OCI-LY1 (cell line): ENCODE measurements around the gene SHC3.

ENCODE experiments used
- H2AFZ ChIP-seq: fragments of 200-600 bp; sonication (generic), shearing (Covaris generic); 2 replicates; pipeline ENCODE4 v1.6.0; 2014; ENCODE audit warnings: antibody characterized with exemption, mild to moderate bottlenecking, low read length
- H3F3A ChIP-seq: fragments of 200-600 bp; sonication (generic), shearing (Covaris generic); 2 replicates; pipeline ENCODE4 v1.6.0; 2014; ENCODE audit warnings: mild to moderate bottlenecking, antibody characterized with exemption, low read length, moderate library complexity; ENCODE audit not compliant: insufficient read depth
- H3K27ac ChIP-seq: fragments of 200-600 bp; sonication (generic); 2 replicates; pipeline ENCODE4 v1.5.1; 2014; ENCODE audit warnings: low read length, mixed run types, mild to moderate bottlenecking, low read depth; ENCODE audit not compliant: poor library complexity, severe bottlenecking
- H3K27me3 ChIP-seq: fragments of 200-600 bp; sonication (generic); 2 replicates; pipeline ENCODE4 v1.6.0; 2014; ENCODE audit warnings: antibody characterized with exemption, mild to moderate bottlenecking, low read length, moderate library complexity; ENCODE audit not compliant: insufficient read depth
- H3K36me3 ChIP-seq: fragments of 200-600 bp; sonication (generic); 2 replicates; pipeline ENCODE4 v1.6.1; 2014; ENCODE audit warnings: mild to moderate bottlenecking, antibody characterized with exemption, low read length, moderate library complexity, mixed read lengths; ENCODE audit not compliant: insufficient read depth
- H3K4me1 ChIP-seq: fragments of 200-600 bp; sonication (generic); 2 replicates; pipeline ENCODE4 v1.5.1; 2014; ENCODE audit warnings: mild to moderate bottlenecking, low read length, moderate library complexity; ENCODE audit not compliant: insufficient read depth, severe bottlenecking
- H3K4me2 ChIP-seq: fragments of 200-600 bp; sonication (generic), shearing (Covaris generic); 2 replicates; pipeline ENCODE4 v1.6.1; 2014; ENCODE audit warnings: low read length
- H3K4me3 ChIP-seq: fragments of 200-600 bp; sonication (generic); 2 replicates; pipeline ENCODE4 v1.5.1; 2014; ENCODE audit warnings: low read length, low read depth, mild to moderate bottlenecking, mixed read lengths; ENCODE audit not compliant: poor library complexity, severe bottlenecking
- H3K79me2 ChIP-seq: fragments of 200-600 bp; shearing (Covaris generic); 2 replicates; pipeline ENCODE4 v1.6.1; 2016; ENCODE audit warnings: mixed run types, low read length, mixed read lengths; ENCODE audit not compliant: insufficient read depth
- H3K9ac ChIP-seq: fragments of 200-600 bp; sonication (generic), shearing (Covaris generic); 2 replicates; pipeline ENCODE4 v1.6.1; 2014; ENCODE audit warnings: mild to moderate bottlenecking, low read length, mixed read lengths
- H3K9me2 ChIP-seq: fragments of 200-600 bp; sonication (generic), shearing (Covaris generic); 2 replicates; pipeline ENCODE4 v1.6.1; 2014; ENCODE audit warnings: low read depth, mild to moderate bottlenecking, low read length, mixed read lengths
- H3K9me3 ChIP-seq: fragments of 200-600 bp; shearing (Covaris generic); 2 replicates; pipeline ENCODE4 v1.6.1; 2014; ENCODE audit warnings: low read length, mixed read lengths
- H4K20me1 ChIP-seq: fragments of 200-600 bp; sonication (generic), shearing (Covaris generic); 2 replicates; pipeline ENCODE4 v1.6.0; 2016; ENCODE audit warnings: mild to moderate bottlenecking, low read length; ENCODE audit not compliant: insufficient read depth
- EZH2 ChIP-seq: fragments of 200-600 bp; sonication (generic), shearing (Covaris generic); IDR thresholded peaks from 2 replicates; pipeline ENCODE4 v1.8.0; 2017; ENCODE audit warnings: borderline replicate concordance, mixed run types, mild to moderate bottlenecking, antibody characterized with exemption, low read length, moderate library complexity, mixed read lengths
- TF ChIP-seq, protein P1 (sequence below): fragments of 200-600 bp; sonication (generic), shearing (Covaris generic); IDR thresholded peaks from 2 replicates; pipeline ENCODE4 v1.5.1; 2017; ENCODE audit warnings: mild to moderate bottlenecking, antibody characterized with exemption, low read length, moderate library complexity, mixed read lengths

SHC3 gene

GRCh38 chr9:88996046-88996920 is 182.3 kb downstream of the SHC3 start:
- no peaks in the 10 kb centered on the region for H3K79me2 ChIP-seq
- no peaks in the 10 kb centered on the region for H4K20me1 ChIP-seq
- H3K27ac ChIP-seq = peak overlapping the region; percentile 85
- no peak overlapping the region for H3K4me3 ChIP-seq
- H3K27me3 ChIP-seq = no peaks in the 10 kb centered on the region
- H3K4me2 ChIP-seq = peak overlapping the region; percentile 58
- H3K9me3 ChIP-seq = no peaks in the 10 kb centered on the region
- TF ChIP-seq EZH2 = no peak
- TF ChIP-seq, protein P1, sequence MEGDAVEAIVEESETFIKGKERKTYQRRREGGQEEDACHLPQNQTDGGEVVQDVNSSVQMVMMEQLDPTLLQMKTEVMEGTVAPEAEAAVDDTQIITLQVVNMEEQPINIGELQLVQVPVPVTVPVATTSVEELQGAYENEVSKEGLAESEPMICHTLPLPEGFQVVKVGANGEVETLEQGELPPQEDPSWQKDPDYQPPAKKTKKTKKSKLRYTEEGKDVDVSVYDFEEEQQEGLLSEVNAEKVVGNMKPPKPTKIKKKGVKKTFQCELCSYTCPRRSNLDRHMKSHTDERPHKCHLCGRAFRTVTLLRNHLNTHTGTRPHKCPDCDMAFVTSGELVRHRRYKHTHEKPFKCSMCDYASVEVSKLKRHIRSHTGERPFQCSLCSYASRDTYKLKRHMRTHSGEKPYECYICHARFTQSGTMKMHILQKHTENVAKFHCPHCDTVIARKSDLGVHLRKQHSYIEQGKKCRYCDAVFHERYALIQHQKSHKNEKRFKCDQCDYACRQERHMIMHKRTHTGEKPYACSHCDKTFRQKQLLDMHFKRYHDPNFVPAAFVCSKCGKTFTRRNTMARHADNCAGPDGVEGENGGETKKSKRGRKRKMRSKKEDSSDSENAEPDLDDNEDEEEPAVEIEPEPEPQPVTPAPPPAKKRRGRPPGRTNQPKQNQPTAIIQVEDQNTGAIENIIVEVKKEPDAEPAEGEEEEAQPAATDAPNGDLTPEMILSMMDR = no peak
- H3F3A ChIP-seq = 0 out of 2 replicates have a peak, but pooled peaks cover 3% of the 10 kb centered on the region
- peak overlapping the region; percentile 5; the same call in 1 of the 2 replicates for H3K9ac ChIP-seq
- H2AFZ ChIP-seq = no peak overlapping the region
- peaks cover 81% of the 10 kb centered on the region for H3K4me1 ChIP-seq
- H3K9me2 ChIP-seq = no peaks in the 10 kb centered on the region
- no peaks in the 10 kb centered on the region for H3K36me3 ChIP-seq

DNA sequence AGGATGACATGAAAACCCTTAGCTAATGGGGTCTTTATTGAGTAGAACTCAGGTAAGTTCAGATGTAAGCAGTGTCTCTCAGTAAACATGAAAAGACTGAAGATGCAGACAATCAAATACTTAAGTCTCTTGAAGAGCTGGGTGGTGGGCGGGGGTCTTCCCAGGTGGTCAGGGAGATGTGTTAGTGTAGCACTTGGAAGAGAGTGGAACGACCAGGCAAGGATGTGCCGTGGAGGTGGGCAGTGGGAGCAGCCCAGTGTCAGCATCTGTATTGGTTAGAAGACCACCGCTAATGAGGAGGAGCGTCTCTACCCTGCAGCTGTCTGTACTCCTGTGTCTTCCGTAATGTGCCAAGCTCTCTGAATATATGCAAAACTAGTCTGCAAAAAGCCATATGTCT is 183.0 kb downstream of the SHC3 start:
- Histone ChIP-seq H3K9ac (peak overlapping the region; percentile 44), H3K4me1 (peaks cover 74% of the 10 kb centered on the region), H3K4me3 (peak overlapping the region; percentile 24), H3K36me3 (no peaks in the 10 kb centered on the region), H3K9me2 (no peaks in the 10 kb centered on the region), H3K4me2 (peak overlapping the region; percentile 58), H3K79me2 (no peaks in the 10 kb centered on the region), H3F3A (0 out of 2 replicates have a peak, but pooled peaks cover 3% of the 10 kb centered on the region), H2AFZ (no peak overlapping the region), H3K27ac (peak overlapping the region; percentile 85), H4K20me1 (no peaks in the 10 kb centered on the region), H3K27me3 (no peaks in the 10 kb centered on the region), H3K9me3 (no peaks in the 10 kb centered on the region)
- TF ChIP-seq EZH2 = no peak
- TF ChIP-seq, protein P1 = no peak

GRCh38 chr9:88995200-88995577 is 183.4 kb downstream of the SHC3 start:
- Histone ChIP-seq H3K4me1 (peaks cover 70% of the 10 kb centered on the region), H4K20me1 (no peaks in the 10 kb centered on the region)

More at GRCh38 chr9:88995200-88995577, 183.4 kb downstream of the SHC3 start:
- Histone ChIP-seq H3K36me3 (no peaks in the 10 kb centered on the region), H3K9me2 (no peaks in the 10 kb centered on the region), H2AFZ (no peak overlapping the region), H3K9ac (peak overlapping the region; percentile 44), H3K27ac (peak overlapping the region; percentile 85), H3K4me3 (peak overlapping the region; percentile 24), H3K9me3 (no peaks in the 10 kb centered on the region), H3K27me3 (no peaks in the 10 kb centered on the region), H3F3A (0 out of 2 replicates have a peak, but pooled peaks cover 3% of the 10 kb centered on the region), H3K79me2 (no peaks in the 10 kb centered on the region), H3K4me2 (peak overlapping the region; percentile 58)
- TF ChIP-seq, protein P1 = no peak
- TF ChIP-seq EZH2 = no peak
